OCI-LY7 (cell line): Measurements from ENCODE around the gene HS3ST3B1. TPM values are rescaled to one million over a fixed set of nuclear protein-coding genes. Genes with fewer than 3 reads are reported as not detected.

Experiments used
- BruUV-seq: library from RNA; stranded (reverse); fragments of 400-500 nt; replicated peaks from 2 replicates; lab custom pipeline; 2021; lab: Mats Ljungman, UMichigan
- CTCF ChIA-PET: fragments of 300-600 bp; sonication (Branson Sonifier 250); formaldehyde crosslinking; loops from one replicate; lab custom pipeline; 2022; ENCODE audit warnings: antibody characterized with exemption; ENCODE audit not compliant: unreplicated experiment; lab: Charles Lee
- POLR2A ChIA-PET: fragments of 300-600 bp; sonication (Branson Sonifier 250); formaldehyde crosslinking; loops from one replicate; lab custom pipeline; 2022; ENCODE audit warnings: antibody characterized with exemption; lab: Charles Lee
- DNase-seq: peaks from one replicate; pipeline ENCODE4 v3.0.0-alpha.2; 2015; ENCODE audit warnings: low spot score
- H2AFZ ChIP-seq: fragments of 200-600 bp; sonication (generic), shearing (Covaris generic); 2 replicates; pipeline ENCODE4 v1.6.1; 2014; ENCODE audit warnings: mild to moderate bottlenecking, antibody characterized with exemption, low read length, moderate library complexity
- H3K27ac ChIP-seq: fragments of 200-600 bp; sonication (generic); 2 replicates; pipeline ENCODE4 v1.5.1; 2014; ENCODE audit warnings: mixed run types, low read depth, mild to moderate bottlenecking, moderate library complexity, low read length, inconsistent platforms; ENCODE audit not compliant: poor library complexity, severe bottlenecking
- H3K36me3 ChIP-seq: fragments of 200-600 bp; sonication (generic); 2 replicates; pipeline ENCODE4 v1.6.1; 2014; ENCODE audit warnings: mild to moderate bottlenecking, antibody characterized with exemption, low read length, moderate library complexity, mixed read lengths; ENCODE audit not compliant: insufficient read depth
- H3K4me1 ChIP-seq: fragments of 200-600 bp; sonication (generic); 2 replicates; pipeline ENCODE4 v1.5.1; 2014; ENCODE audit warnings: mild to moderate bottlenecking, low read length; ENCODE audit not compliant: insufficient read depth, poor library complexity, severe bottlenecking
- H3K4me2 ChIP-seq: fragments of 200-600 bp; sonication (generic); 2 replicates; pipeline ENCODE4 v1.6.1; 2014; ENCODE audit warnings: mild to moderate bottlenecking, low read length
- H3K4me3 ChIP-seq: fragments of 200-600 bp; sonication (generic); 2 replicates; pipeline ENCODE4 v1.5.1; 2014; ENCODE audit warnings: mild to moderate bottlenecking, low read depth, low read length; ENCODE audit not compliant: poor library complexity, severe bottlenecking
- H3K79me2 ChIP-seq: fragments of 200-600 bp; sonication (generic); 2 replicates; pipeline ENCODE4 v1.6.1; 2016; ENCODE audit warnings: low read depth, mild to moderate bottlenecking, low read length, moderate library complexity, mixed read lengths; ENCODE audit not compliant: insufficient read depth
- H3K9me2 ChIP-seq: fragments of 200-600 bp; sonication (generic); 2 replicates; pipeline ENCODE4 v1.6.1; 2016; ENCODE audit warnings: mild to moderate bottlenecking, low read length, mixed read lengths; ENCODE audit not compliant: insufficient read depth
- H3K9me3 ChIP-seq: fragments of 200-600 bp; sonication (generic); 2 replicates; pipeline ENCODE4 v1.6.1; 2014; ENCODE audit warnings: mild to moderate bottlenecking, mixed run types, low read length, mixed read lengths
- H4K20me1 ChIP-seq: fragments of 200-600 bp; sonication (generic); 2 replicates; pipeline ENCODE4 v1.6.1; 2014; ENCODE audit warnings: mild to moderate bottlenecking, antibody characterized with exemption, low read length, moderate library complexity, mixed read lengths; ENCODE audit not compliant: insufficient read depth
- EZH2phosphoT487 ChIP-seq: fragments of 200-600 bp; sonication (generic); IDR thresholded peaks from 2 replicates; pipeline ENCODE4 v1.6.1; 2018; ENCODE audit warnings: low read depth, borderline replicate concordance, mild to moderate bottlenecking, mixed run types, antibody characterized with exemption, low read length, moderate library complexity, mixed read lengths
- intact Hi-C: fragments of 100-400 bp; cut with micrococcal nuclease; formaldehyde crosslinking; loops from one replicate; pipeline ENCODE4 v1.10.0; 2022; ENCODE audit not compliant: unreplicated experiment
- total RNA-seq, 2 experiments: library from RNA; depleted of rRNA in 1 of 2; stranded (reverse); fragments of >200 nt in 1 of 2; shearing (Covaris generic) in 1 of 2; gene quantifications; 2 replicates each; pipeline ENCODE4 v1.2.3, GENCODE V29; 2014 to 2022
- TF ChIP-seq, protein P1 (sequence below): fragments of 200-600 bp; sonication (generic); conservative IDR thresholded peaks from 2 replicates; pipeline ENCODE4 v1.5.1; 2014; ENCODE audit warnings: mild to moderate bottlenecking, antibody characterized with exemption, low read length, moderate library complexity, mixed read lengths

Gene HS3ST3B1
- total RNA-seq, 2 experiments from 2014 or later, result 0.03 to 1.6 TPM

DNA sequence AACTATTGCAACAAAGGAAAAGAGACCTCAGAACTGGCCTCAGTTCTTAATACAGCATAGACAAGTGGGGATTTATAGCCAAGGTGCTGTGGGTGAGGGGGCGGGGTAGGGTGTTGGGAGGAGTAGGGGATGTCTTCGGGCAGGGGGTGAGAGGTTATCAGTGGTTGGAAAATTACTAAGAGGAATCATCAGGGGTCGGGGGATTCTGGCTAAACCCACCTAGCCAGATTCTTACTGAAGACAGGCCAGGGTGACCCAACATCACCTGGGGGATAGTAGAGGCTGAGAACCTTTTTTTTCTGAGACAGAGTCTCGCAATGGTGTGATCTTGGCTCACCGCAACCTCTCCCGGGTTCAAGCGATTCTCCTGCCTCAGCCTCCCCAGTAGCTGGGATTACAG lies 32.6 kb downstream of the HS3ST3B1 start:
- Histone ChIP-seq H4K20me1 (no peaks in the 10 kb centered on the region), H2AFZ (no peak overlapping the region), H3K36me3 (no peaks in the 10 kb centered on the region), H3K4me2 (no peak overlapping the region), H3K4me3 (no peak overlapping the region), H3K79me2 (no peaks in the 10 kb centered on the region), H3K9me3 (no peaks in the 10 kb centered on the region), H3K4me1 (peaks cover 7% of the 10 kb centered on the region), H3K27ac (no peak overlapping the region), H3K9me2 (no peaks in the 10 kb centered on the region)
- no peak for DNase-seq
- intact Hi-C loops, result no loop called here
- no TSS peak for BruUV-seq
- TF ChIP-seq, protein P1, sequence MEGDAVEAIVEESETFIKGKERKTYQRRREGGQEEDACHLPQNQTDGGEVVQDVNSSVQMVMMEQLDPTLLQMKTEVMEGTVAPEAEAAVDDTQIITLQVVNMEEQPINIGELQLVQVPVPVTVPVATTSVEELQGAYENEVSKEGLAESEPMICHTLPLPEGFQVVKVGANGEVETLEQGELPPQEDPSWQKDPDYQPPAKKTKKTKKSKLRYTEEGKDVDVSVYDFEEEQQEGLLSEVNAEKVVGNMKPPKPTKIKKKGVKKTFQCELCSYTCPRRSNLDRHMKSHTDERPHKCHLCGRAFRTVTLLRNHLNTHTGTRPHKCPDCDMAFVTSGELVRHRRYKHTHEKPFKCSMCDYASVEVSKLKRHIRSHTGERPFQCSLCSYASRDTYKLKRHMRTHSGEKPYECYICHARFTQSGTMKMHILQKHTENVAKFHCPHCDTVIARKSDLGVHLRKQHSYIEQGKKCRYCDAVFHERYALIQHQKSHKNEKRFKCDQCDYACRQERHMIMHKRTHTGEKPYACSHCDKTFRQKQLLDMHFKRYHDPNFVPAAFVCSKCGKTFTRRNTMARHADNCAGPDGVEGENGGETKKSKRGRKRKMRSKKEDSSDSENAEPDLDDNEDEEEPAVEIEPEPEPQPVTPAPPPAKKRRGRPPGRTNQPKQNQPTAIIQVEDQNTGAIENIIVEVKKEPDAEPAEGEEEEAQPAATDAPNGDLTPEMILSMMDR, result no peak
- TF ChIP-seq EZH2phosphoT487, result no peak
- ChIA-PET CTCF (no interaction called here), POLR2A (no interaction called here)

DNA sequence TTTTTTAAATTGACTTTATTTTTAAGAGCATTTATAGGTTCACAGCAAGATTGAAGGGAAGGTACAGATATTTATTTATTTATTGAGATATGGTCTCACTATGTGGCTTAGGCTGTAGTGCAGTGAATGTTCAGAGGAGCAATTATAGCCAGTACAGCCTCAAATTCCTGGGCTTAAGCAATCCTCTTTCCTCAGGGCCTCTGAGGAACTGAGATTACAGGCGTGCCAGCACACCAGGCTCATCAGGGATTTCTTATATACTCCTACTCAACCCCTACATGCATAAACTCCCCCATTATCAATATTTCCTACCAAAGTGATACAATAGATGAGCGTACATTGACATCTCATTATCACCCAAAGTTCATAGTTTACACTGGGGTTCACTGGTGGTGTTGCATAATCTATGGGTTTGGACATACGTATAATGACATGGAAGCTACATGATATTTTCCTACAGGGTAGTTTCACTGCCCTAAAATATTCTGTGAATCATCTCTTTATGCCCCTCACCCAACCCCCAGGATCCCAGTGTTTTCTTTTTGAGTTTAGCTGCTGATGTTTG lies 33.5 kb downstream of the HS3ST3B1 start:
- Histone ChIP-seq H4K20me1 (no peaks in the 10 kb centered on the region), H3K4me3 (no peak overlapping the region), H3K4me1 (peaks cover 7% of the 10 kb centered on the region), H3K9me2 (no peaks in the 10 kb centered on the region), H3K79me2 (no peaks in the 10 kb centered on the region), H3K4me2 (no peak overlapping the region), H3K9me3 (no peaks in the 10 kb centered on the region), H3K36me3 (no peaks in the 10 kb centered on the region), H3K27ac (no peak overlapping the region), H2AFZ (no peak overlapping the region)
- no peak for DNase-seq
- TF ChIP-seq, protein P1, result no peak
- no peak for TF ChIP-seq EZH2phosphoT487
- no TSS peak for BruUV-seq
- ChIA-PET POLR2A (no interaction called here), CTCF (no interaction called here)
- intact Hi-C loops, result no loop called here

DNA sequence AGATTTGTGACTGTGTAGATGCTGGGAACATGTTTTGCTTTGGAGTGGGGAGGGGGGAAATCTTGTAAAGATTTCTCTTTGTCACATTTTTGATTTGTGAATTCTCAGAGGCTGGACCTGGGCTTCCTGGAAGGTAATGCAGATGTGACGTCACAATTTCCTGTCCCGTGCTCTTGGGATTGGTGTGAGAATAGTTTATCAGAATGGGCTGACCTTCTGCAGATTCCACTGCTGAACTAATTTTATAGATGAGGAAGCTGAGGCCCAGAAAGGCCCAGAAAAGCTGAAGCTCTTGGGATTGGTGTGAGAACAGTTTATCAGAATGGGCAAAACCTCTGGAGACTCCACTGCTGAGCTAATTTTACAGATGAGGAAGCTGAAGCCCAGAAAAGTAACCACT lies 34.0 kb downstream of the HS3ST3B1 start:
- Histone ChIP-seq H2AFZ (no peak overlapping the region), H4K20me1 (no peaks in the 10 kb centered on the region), H3K4me2 (no peak overlapping the region), H3K4me1 (peaks cover 7% of the 10 kb centered on the region), H3K27ac (no peak overlapping the region), H3K9me2 (no peaks in the 10 kb centered on the region), H3K79me2 (no peaks in the 10 kb centered on the region), H3K36me3 (no peaks in the 10 kb centered on the region), H3K9me3 (no peaks in the 10 kb centered on the region), H3K4me3 (no peak overlapping the region)
- no TSS peak for BruUV-seq
- intact Hi-C loops, result no loop called here
- no peak for TF ChIP-seq EZH2phosphoT487
- TF ChIP-seq, protein P1, result no peak
- CTCF ChIA-PET, result no interaction called here
- no peak for DNase-seq
- POLR2A ChIA-PET, result no interaction called here
